Colonic mucosa (tissue), 4 donors: ENCODE measurements around the gene KRT13. TPM values are rescaled to one million over a fixed set of nuclear protein-coding genes. Genes with fewer than 3 reads are reported as not detected.

Experiments
- DNase-seq: peaks from one replicate; pipeline ENCODE4 v3.0.0-alpha.2; 2020
- H3K27ac ChIP-seq: fragments of 200-600 bp; one replicate; pipeline ENCODE4 v1.8.0; 2021
- H3K27me3 ChIP-seq: fragments of 200-600 bp; one replicate; pipeline ENCODE4 v1.8.0; 2021
- H3K36me3 ChIP-seq: fragments of 200-600 bp; one replicate; pipeline ENCODE4 v1.8.0; 2021
- H3K4me1 ChIP-seq: fragments of 200-600 bp; one replicate; pipeline ENCODE4 v1.8.0; 2021; ENCODE audit warnings: mild to moderate bottlenecking
- H3K4me3 ChIP-seq: fragments of 200-600 bp; one replicate; pipeline ENCODE4 v1.8.0; 2021
- H3K9ac ChIP-seq, 2 donors: one replicate each; pipeline ENCODE4 v1.7.0; 2013; ENCODE audit warnings: control low read depth in 2 of 2, low read depth in 2 of 2, low read length in 2 of 2
- H3K9me3 ChIP-seq: fragments of 200-600 bp; one replicate; pipeline ENCODE4 v1.8.0; 2021
- CTCF ChIP-seq: fragments of 200-600 bp; IDR thresholded peaks from one replicate; pipeline ENCODE4 v1.8.0; 2022; ENCODE audit warnings: antibody characterized with exemption, mild to moderate bottlenecking
- intact Hi-C: fragments of 100-400 bp; cut with DNase I; formaldehyde crosslinking; loops from one replicate; pipeline ENCODE4 v1.14.1; 2022
- total RNA-seq, 2 donors: library from RNA; stranded (reverse); fragmentation: NEBNext Ultra II Directional in 1 of 2; extraction: Animal tissue kit (Norgen Biotek cat#: 25700) in 1 of 2; gene quantifications; one replicate each; pipeline ENCODE4 v1.2.1, GENCODE V29; 2021
- donor health status: healthy.
- donor health status: DM: no; HTN: no; CAD: no.
- donor health status: DM: no; HTN: no; CAD: no.

Gene KRT13
- total RNA-seq, 2 donors from 2014 or later, result 0.25 TPM; not detected in 1

- intact Hi-C loops, result no loop called here
- peak; percentile 78 for DNase-seq
- Histone ChIP-seq H3K36me3 (no peaks in the 10 kb centered on the region), H3K9me3 (no peaks in the 10 kb centered on the region), H3K4me3 (no peak overlapping the region), H3K27me3 (no peaks in the 10 kb centered on the region), H3K9ac (peak overlapping the region in 1 of 2 donors; percentile 66), H3K27ac (peak overlapping the region; percentile 82), H3K4me1 (peaks cover 20% of the 10 kb centered on the region)
- no peak for TF ChIP-seq CTCF
Measured at GRCh38 chr17:41520821-41521521, 15.6 kb upstream of the KRT13 start.

DNA sequence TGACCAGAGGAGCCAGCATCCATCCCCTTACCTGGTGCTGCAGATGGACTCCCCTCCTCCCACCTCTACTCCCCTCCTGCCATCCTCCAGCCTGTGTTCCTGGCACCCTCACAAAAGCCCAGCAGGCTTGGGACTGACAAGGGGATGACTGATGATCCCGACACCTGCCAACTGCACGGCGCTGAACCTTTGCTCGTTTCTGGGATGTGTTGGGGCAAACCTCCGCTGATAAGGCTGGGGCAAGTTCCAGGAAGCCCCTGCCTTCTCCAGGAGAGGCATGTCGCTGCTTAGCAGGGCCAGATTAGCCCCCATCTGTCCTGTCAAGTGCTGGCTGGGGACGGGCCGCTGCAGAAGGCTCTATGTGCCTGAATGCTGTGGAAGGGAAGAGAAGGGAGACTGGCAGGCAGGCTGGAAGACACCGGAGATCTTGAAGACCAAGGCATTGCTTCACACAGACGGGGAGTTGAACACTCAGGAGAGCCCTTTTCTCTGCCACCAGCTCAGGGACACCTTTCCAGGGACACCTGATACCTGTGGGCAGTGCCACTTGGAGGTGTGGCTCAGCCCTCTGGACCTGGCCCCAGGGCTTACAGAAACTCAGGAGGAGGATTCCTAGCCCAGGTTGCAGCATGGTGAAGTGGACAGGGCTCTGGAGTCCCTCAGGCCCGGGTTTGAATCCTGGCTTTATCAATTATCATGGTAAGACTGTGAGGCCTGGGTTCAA lies 14.3 kb upstream of the KRT13 start:
- intact Hi-C loops, result no loop called here
- H3K9me3 ChIP-seq, result no peaks in the 10 kb centered on the region
- no peaks in the 10 kb centered on the region for H3K27me3 ChIP-seq
- H3K4me3 ChIP-seq, result no peak overlapping the region
- H3K36me3 ChIP-seq, result no peaks in the 10 kb centered on the region
- peaks cover 20% of the 10 kb centered on the region for H3K4me1 ChIP-seq
- DNase-seq, result no peak
- peak overlapping the region; percentile 12 for H3K27ac ChIP-seq
- H3K9ac ChIP-seq, result no peak overlapping the region
- no peak for TF ChIP-seq CTCF

- Histone ChIP-seq H3K27me3 (no peaks in the 10 kb centered on the region), H3K4me3 (no peak within 1 kb of the TSS), H3K27ac (peak within 1 kb of the TSS; percentile 12), H3K36me3 (no peaks in the 10 kb centered on the region), H3K9me3 (no peaks in the 10 kb centered on the region), H3K9ac (no peak within 1 kb of the TSS), H3K4me1 (peaks cover 16% of the 10 kb centered on the region)
- DNase-seq, result no peak
- intact Hi-C loops, result no loop called here
- TF ChIP-seq CTCF, result no peak
Measured at GRCh38 chr17:41518789-41519449, 13.5 kb upstream of the KRT13 start, which contains the start of gene KRT15. Gene KRT15, minus strand, starts transcription at chr17:41518890. Its CDS starts 63 bp downstream, at chr17:41518827.

- H3K4me3 ChIP-seq, result no peak overlapping the region
- peaks cover 16% of the 10 kb centered on the region for H3K4me1 ChIP-seq
- no peak for TF ChIP-seq CTCF
Measured at GRCh38 chr17:41518031-41518430, 12.6 kb upstream of the KRT13 start.

GRCh38 chr17:41516830-41517283 lies 11.4 kb upstream of the KRT13 start:
- H3K27me3 ChIP-seq, result no peaks in the 10 kb centered on the region
- no peaks in the 10 kb centered on the region for H3K36me3 ChIP-seq
- no peaks in the 10 kb centered on the region for H3K9me3 ChIP-seq
- H3K4me3 ChIP-seq, result no peak overlapping the region
- no peak overlapping the region for H3K9ac ChIP-seq
- H3K4me1 ChIP-seq, result peaks cover 10% of the 10 kb centered on the region
- DNase-seq, result no peak
- intact Hi-C loops, result no loop called here
- TF ChIP-seq CTCF, result no peak
- H3K27ac ChIP-seq, result no peak overlapping the region

More at GRCh38 chr17:41518031-41518430, 12.6 kb upstream of the KRT13 start:
- Histone ChIP-seq H3K36me3 (no peaks in the 10 kb centered on the region), H3K27ac (no peak overlapping the region), H3K9ac (no peak overlapping the region), H3K9me3 (no peaks in the 10 kb centered on the region), H3K27me3 (no peaks in the 10 kb centered on the region)
- intact Hi-C loops, result no loop called here
- no peak for DNase-seq
